Measurements from ENCODE around the gene SEC63. TPM values are rescaled to one million over a fixed set of nuclear protein-coding genes. Genes with fewer than 3 reads are reported as not detected.

SEC63 gene, protein sequence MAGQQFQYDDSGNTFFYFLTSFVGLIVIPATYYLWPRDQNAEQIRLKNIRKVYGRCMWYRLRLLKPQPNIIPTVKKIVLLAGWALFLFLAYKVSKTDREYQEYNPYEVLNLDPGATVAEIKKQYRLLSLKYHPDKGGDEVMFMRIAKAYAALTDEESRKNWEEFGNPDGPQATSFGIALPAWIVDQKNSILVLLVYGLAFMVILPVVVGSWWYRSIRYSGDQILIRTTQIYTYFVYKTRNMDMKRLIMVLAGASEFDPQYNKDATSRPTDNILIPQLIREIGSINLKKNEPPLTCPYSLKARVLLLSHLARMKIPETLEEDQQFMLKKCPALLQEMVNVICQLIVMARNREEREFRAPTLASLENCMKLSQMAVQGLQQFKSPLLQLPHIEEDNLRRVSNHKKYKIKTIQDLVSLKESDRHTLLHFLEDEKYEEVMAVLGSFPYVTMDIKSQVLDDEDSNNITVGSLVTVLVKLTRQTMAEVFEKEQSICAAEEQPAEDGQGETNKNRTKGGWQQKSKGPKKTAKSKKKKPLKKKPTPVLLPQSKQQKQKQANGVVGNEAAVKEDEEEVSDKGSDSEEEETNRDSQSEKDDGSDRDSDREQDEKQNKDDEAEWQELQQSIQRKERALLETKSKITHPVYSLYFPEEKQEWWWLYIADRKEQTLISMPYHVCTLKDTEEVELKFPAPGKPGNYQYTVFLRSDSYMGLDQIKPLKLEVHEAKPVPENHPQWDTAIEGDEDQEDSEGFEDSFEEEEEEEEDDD
- 17.9 and 24.3 TPM in 2 replicates for total RNA-seq

DNA sequence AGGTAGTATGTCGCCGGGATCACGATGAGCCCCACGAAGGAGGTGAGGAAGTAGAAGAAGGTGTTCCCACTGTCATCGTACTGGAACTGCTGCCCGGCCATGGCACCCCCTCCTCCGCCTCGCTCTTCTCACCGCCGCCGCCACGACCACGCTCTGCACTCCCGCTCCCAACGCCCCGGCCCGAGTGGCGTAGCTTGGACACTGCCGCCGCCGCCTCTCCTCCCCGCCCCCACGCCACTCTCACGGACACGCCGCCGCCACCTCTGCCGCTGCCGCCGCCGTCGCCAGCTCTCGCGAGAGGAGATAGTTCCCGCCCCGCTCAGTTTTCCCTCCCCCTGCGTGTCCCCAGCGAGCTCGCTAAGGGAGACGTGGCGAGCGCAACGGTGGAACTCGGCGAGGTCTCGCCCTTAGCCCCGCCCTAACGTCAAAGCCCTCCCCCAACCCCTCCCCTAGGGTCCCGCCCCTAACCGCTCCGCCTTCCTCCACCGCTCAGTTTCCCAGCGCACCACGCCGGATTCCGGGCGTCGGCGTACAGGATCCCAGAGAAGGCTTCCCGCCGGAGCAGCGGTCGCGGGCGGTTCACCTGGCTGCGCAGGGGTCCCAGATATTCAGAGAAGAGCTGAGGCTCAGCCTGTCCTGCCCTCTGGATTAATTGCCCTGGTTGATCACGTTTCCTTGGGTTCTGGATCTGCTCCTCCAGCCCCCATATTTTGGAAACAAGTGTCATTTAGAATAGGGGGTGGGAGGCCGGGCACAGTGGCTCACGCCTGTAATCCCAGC is at the start of gene SEC63:
Gene SEC63 (minus strand): TSS at position 300 of the 780 bp plus-strand sequence. CDS start 199 bp downstream, at position 101.

Other genes with a start within 250 kb of the SEC63 start
- gene SCML4, start 133.9 kb downstream of the SEC63 start, total RNA-seq = not detected in 2 replicates
- gene OSTM1, start 116.5 kb upstream of the SEC63 start, total RNA-seq = 14.0 and 20.0 TPM in 2 replicates
- not detected in 2 replicates for gene NR2E1, start 207.8 kb upstream of the SEC63 start, total RNA-seq